GM06990 (cell line): Measurements from ENCODE around the gene ODAD3.
"Not testable (repeated sequence)": the region's sequence is repeated elsewhere in the genome, so short reads cannot be mapped to it uniquely, and the experiment has no call there.

Experiments
- DNase-seq: peaks from one replicate; pipeline ENCODE4 v3.0.0-alpha.2; 2011; ENCODE audit not compliant: insufficient read length; ENCODE audit errors: extremely low read depth
- H3K27me3 ChIP-seq: replicated peaks from 2 replicates; pipeline ENCODE4 v1.6.0; 2011; ENCODE audit warnings: low read length; ENCODE audit not compliant: control insufficient read depth, insufficient read depth
- H3K36me3 ChIP-seq: 2 replicates; pipeline ENCODE4 v1.5.1; 2011; ENCODE audit warnings: low read length; ENCODE audit not compliant: control insufficient read depth, insufficient read depth
- H3K4me3 ChIP-seq: replicated peaks from 2 replicates; pipeline ENCODE4 v1.5.1; 2011; ENCODE audit warnings: low read depth, mild to moderate bottlenecking, control low read depth, low read length
- TF ChIP-seq, protein P1 (sequence below): IDR thresholded peaks from 2 replicates; pipeline ENCODE4 v1.5.1; 2011; ENCODE audit warnings: low read length, control low read depth, mild to moderate bottlenecking, inconsistent platforms; ENCODE audit not compliant: insufficient read depth, poor library complexity, severe bottlenecking

ODAD3 gene

DNA sequence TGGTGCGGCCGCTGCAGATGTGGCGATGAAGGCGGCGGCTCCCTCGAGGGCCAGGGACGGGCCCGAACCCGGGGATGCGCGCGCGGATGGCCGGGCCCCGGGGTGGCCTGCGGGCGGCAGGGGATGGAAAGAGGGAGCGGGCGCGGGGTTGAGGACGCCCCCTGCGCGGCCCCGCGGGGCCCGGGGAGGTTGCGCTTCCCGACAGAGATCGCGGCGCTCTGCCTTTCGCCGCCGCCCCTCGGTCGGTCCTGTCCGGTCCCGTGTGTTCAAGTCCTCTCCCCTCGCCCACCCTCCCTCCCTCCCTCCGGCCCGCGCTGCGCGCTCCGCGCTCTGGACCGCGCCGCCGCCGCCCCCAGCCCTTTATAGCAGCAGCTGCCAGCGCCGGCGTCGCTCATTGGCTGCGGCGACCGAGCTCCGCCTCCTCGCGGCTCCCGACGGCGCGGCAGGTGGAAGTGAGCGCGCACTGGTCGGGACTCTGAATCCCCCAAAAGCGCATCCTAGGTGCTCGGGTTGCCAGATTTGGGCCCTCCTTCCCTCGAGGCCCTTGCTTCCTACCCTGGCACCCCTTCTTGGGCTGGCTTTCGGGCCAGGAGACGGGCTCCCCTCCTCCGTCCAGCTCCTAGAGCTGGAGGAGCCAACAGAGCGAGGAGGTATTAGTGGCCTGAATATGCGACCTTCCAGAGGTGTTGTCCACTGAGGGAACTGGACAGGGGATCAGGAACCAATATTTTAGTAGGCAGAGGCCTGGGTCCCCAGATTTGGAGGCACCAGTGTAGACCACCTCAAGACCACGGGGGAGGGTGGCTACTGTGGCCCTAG, 46.0 kb upstream of the ODAD3 start, which contains the start of gene ELAVL3:
Gene ELAVL3 (minus strand): TSS at position 332 of the 819 bp plus-strand sequence. CDS start 438 bp downstream, outside the sequence.
- no peak for DNase-seq
- TF ChIP-seq, protein P1, sequence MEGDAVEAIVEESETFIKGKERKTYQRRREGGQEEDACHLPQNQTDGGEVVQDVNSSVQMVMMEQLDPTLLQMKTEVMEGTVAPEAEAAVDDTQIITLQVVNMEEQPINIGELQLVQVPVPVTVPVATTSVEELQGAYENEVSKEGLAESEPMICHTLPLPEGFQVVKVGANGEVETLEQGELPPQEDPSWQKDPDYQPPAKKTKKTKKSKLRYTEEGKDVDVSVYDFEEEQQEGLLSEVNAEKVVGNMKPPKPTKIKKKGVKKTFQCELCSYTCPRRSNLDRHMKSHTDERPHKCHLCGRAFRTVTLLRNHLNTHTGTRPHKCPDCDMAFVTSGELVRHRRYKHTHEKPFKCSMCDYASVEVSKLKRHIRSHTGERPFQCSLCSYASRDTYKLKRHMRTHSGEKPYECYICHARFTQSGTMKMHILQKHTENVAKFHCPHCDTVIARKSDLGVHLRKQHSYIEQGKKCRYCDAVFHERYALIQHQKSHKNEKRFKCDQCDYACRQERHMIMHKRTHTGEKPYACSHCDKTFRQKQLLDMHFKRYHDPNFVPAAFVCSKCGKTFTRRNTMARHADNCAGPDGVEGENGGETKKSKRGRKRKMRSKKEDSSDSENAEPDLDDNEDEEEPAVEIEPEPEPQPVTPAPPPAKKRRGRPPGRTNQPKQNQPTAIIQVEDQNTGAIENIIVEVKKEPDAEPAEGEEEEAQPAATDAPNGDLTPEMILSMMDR, result no peak
- H3K27me3 ChIP-seq, result no peaks in the 10 kb centered on the region
- H3K4me3 ChIP-seq, result peak within 1 kb of the TSS; percentile 44
- no peaks in the 10 kb centered on the region for H3K36me3 ChIP-seq

GRCh38 chr19:11479898-11480714, 45.2 kb upstream of the ODAD3 start:
- Histone ChIP-seq H3K27me3 (no peaks in the 10 kb centered on the region), H3K4me3 (no peak overlapping the region), H3K36me3 (no peaks in the 10 kb centered on the region)
- DNase-seq, result no peak
- TF ChIP-seq, protein P1, result no peak

DNA sequence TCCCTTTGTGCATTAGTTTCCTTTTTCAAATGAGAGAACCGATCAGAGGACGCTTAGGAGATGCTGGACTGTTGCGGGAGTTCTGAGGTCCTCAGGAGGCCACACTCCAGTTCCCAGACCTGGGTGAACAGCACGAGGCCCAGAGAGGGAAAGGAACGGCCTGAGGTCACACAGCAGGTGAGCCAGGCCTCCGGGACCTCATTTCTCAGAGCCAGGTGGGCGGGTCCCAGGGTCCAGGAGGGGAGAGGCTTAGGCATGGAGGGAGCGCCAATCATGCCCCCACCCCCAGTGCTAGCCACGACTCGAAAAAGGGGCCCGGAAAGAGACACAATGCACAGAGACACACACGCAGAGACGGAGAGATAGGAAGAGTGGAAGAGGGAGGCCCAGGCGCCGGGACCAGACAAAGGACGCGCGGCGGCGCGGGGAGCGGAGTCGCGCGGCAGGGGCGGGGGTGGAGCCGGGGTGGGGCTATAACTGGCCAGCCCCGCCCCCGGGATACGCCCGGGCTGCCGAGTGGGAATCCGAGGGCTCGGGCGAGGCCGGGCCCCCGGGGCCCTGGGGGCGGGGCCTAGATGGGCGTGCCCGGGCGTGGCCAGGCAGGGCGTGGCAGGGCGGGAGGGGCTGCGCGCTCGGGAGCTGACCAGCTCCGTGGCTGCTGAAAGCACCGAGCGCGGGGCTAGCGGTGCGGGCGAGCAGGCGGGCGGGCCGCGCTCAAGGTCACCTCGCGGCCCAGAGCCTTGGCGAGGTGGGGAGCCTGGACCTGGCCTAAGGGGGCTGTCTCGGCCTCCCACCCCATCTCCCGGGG, 44.4 kb upstream of the ODAD3 start:
- Histone ChIP-seq H3K4me3 (no peak overlapping the region), H3K36me3 (no peaks in the 10 kb centered on the region), H3K27me3 (no peaks in the 10 kb centered on the region)
- no peak for DNase-seq
- TF ChIP-seq, protein P1, result no peak

DNA sequence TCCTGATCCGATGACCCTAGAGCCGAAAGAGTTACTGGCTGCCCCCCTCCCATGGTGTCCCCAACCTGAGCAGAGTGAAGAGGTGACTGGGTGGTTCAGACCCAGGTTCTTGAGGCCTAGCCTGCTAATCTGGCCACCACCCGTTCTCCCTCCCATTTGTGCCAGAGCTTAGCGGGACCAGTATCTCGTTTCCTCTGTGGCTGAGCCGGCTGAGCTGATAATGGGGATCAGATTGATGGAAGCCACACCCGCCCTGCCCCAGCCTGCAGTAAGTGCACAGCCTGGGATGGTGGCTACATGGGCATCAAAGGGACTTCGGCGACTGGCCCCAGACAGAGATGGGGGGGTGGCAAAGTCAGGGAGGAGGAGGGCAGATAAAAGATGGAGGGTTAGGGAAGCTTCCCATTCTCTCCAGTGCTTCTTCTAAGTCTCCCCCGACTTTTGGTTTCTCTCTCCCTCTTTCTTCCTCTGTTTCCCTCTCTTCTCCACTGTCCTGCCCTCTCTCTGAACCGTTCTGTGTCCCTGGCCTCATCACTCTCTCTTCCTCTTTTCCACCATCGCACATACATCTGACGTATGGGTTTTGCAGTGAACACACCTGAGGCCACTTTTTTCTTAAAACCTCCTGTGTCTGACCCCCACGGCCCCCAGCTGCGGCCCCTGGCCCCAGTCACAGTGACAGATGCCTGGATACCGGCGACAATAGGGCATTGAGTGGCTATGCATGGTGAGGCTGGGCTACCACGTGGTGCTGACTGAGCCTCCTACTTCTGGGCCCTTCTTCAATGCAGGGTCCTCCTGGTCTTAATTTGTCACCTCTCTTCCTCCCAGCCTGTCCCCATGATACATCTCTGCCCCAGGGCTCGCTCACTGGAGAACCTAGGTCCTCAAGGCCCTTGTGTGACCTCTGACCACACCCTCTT, 43.5 kb upstream of the ODAD3 start:
- DNase-seq, result no peak
- Histone ChIP-seq H3K27me3 (no peaks in the 10 kb centered on the region), H3K36me3 (no peaks in the 10 kb centered on the region), H3K4me3 (no peak overlapping the region)
- TF ChIP-seq, protein P1, result no peak

- Histone ChIP-seq H3K27me3 (no peaks in the 10 kb centered on the region), H3K4me3 (no peak overlapping the region), H3K36me3 (no peaks in the 10 kb centered on the region)
- TF ChIP-seq, protein P1, result no peak
- no peak for DNase-seq
These were observed 40.9 kb upstream of the ODAD3 start for GRCh38 chr19:11475861-11476260.

GRCh38 chr19:11475343-11475742, 40.4 kb upstream of the ODAD3 start:
- not testable (repeated sequence) for H3K36me3 ChIP-seq, H3K27me3 ChIP-seq, H3K4me3 ChIP-seq, DNase-seq
